Neural progenitor cell (in vitro differentiated cells): ENCODE measurements around the gene RBM15.

Experiments used
- EZH2 ChIP-seq: fragments of 200-600 bp; sonication (generic); IDR thresholded peaks from 2 replicates; pipeline ENCODE4 v1.6.1; 2017; ENCODE audit warnings: antibody characterized with exemption, mild to moderate bottlenecking, moderate library complexity
- TF ChIP-seq, protein P1 (sequence below): fragments of 200-600 bp; sonication (generic); IDR thresholded peaks from 2 replicates; pipeline ENCODE4 v1.5.1; 2017; ENCODE audit warnings: antibody characterized with exemption, mild to moderate bottlenecking

DNA sequence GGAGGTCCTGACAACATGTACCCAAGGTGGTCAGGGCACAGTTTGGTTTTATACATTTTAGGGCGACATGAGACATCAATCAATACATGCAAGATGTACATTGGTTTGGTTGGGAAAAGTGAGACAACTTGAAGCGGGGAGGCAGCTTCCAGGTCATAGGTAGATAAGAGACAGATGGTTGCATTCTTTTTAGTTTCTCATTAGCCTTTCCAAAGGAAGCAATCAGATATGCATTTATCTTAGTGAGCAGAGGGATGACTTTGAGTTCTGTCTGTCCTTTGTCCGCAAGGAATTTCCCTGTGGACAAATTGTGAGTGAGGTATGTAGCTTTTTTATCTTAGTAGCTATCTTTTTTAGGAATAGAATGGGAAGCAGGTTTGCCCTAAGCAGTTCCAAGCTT, 10.5 kb upstream of the RBM15 start:
- no peak for TF ChIP-seq EZH2
- TF ChIP-seq, protein P1, sequence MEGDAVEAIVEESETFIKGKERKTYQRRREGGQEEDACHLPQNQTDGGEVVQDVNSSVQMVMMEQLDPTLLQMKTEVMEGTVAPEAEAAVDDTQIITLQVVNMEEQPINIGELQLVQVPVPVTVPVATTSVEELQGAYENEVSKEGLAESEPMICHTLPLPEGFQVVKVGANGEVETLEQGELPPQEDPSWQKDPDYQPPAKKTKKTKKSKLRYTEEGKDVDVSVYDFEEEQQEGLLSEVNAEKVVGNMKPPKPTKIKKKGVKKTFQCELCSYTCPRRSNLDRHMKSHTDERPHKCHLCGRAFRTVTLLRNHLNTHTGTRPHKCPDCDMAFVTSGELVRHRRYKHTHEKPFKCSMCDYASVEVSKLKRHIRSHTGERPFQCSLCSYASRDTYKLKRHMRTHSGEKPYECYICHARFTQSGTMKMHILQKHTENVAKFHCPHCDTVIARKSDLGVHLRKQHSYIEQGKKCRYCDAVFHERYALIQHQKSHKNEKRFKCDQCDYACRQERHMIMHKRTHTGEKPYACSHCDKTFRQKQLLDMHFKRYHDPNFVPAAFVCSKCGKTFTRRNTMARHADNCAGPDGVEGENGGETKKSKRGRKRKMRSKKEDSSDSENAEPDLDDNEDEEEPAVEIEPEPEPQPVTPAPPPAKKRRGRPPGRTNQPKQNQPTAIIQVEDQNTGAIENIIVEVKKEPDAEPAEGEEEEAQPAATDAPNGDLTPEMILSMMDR, result no peak
